Measurements from ENCODE around the gene CEP350. TPM values are rescaled to one million over a fixed set of nuclear protein-coding genes. Genes with fewer than 3 reads are reported as not detected.

The CEP350 gene
- total RNA-seq, 1 experiment from 2014 or later: 42.3 TPM

- H3K4me1 Mint-ChIP-seq (ENCODE audit: low read depth, unreplicated experiment): no peaks in the 10 kb centered on the region
- no peak overlapping the region for H3K4me3 Mint-ChIP-seq (ENCODE audit: low read depth, unreplicated experiment)
- no TSS peak for BruUV-seq (replicated peaks)
- H3K9me3 Mint-ChIP-seq (ENCODE audit: low read depth, unreplicated experiment): no peaks in the 10 kb centered on the region
- no peak overlapping the region for H3K27ac Mint-ChIP-seq (ENCODE audit: unreplicated experiment)
- CTCF ChIA-PET: no interaction called here
- no peak for DNase-seq
- H3K27me3 Mint-ChIP-seq (ENCODE audit: unreplicated experiment): no peaks in the 10 kb centered on the region
- intact Hi-C loops (cut with micrococcal nuclease; ENCODE audit: unreplicated experiment): no loop called here
- peaks cover 15% of the 10 kb centered on the region for H3K36me3 Mint-ChIP-seq (ENCODE audit: insufficient read depth, unreplicated experiment)
- TF ChIP-seq, protein P1, sequence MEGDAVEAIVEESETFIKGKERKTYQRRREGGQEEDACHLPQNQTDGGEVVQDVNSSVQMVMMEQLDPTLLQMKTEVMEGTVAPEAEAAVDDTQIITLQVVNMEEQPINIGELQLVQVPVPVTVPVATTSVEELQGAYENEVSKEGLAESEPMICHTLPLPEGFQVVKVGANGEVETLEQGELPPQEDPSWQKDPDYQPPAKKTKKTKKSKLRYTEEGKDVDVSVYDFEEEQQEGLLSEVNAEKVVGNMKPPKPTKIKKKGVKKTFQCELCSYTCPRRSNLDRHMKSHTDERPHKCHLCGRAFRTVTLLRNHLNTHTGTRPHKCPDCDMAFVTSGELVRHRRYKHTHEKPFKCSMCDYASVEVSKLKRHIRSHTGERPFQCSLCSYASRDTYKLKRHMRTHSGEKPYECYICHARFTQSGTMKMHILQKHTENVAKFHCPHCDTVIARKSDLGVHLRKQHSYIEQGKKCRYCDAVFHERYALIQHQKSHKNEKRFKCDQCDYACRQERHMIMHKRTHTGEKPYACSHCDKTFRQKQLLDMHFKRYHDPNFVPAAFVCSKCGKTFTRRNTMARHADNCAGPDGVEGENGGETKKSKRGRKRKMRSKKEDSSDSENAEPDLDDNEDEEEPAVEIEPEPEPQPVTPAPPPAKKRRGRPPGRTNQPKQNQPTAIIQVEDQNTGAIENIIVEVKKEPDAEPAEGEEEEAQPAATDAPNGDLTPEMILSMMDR (IDR thresholded peaks at IDR 0.05; ENCODE audit: unreplicated experiment): no peak
Measured at GRCh38 chr1:180042988-180043622, 88.5 kb downstream of the CEP350 start.

DNA sequence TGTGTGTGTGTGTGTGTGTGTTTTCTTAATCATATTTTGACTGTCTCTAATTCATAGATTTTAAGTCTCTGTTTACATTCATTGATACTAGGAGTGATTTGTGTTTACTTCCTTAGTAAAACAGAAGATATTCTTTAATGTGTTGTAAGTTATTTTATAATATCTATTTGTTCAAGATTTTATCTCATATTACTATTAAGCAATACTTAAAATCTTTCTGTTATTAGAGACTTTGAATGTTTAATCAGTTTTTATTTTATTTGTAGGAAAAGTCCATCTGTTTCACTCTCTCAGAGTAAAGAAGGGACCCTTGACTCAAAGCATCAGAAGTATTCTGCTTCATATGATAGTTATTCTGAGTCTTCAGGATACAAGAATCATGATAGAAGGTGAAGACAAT, 89.2 kb downstream of the CEP350 start:
- Mint-ChIP-seq H3K27me3 (ENCODE audit: unreplicated experiment) (no peaks in the 10 kb centered on the region), H3K4me1 (ENCODE audit: low read depth, unreplicated experiment) (no peaks in the 10 kb centered on the region), H3K9me3 (ENCODE audit: low read depth, unreplicated experiment) (no peaks in the 10 kb centered on the region), H3K36me3 (ENCODE audit: insufficient read depth, unreplicated experiment) (peaks cover 15% of the 10 kb centered on the region), H3K4me3 (ENCODE audit: low read depth, unreplicated experiment) (no peak overlapping the region), H3K27ac (ENCODE audit: unreplicated experiment) (no peak overlapping the region)
- no peak for DNase-seq
- intact Hi-C loops (cut with micrococcal nuclease; ENCODE audit: unreplicated experiment): no loop called here
- no TSS peak for BruUV-seq (replicated peaks)
- CTCF ChIA-PET: no interaction called here
- TF ChIP-seq, protein P1 (IDR thresholded peaks at IDR 0.05; ENCODE audit: unreplicated experiment): no peak

DNA sequence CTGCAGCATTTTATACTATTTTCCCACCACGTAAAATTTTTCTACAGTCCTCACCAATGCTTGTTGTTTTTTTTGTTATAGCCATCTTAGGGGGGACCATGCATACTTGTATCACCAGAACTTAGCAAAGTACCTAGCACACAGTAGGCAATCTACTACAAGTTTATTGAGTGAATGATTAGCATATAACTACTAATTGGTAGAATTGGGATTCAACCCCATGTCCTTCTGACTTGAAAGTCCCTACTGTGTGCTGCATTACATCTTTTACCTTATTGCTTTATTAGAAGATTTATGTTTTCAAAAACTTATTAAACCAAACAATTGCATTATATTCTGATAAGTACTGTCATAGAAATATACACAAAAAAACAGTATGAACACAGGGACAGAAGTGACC, 92.1 kb downstream of the CEP350 start:
- Mint-ChIP-seq H3K27ac (ENCODE audit: unreplicated experiment) (no peak overlapping the region), H3K4me1 (ENCODE audit: low read depth, unreplicated experiment) (no peaks in the 10 kb centered on the region), H3K27me3 (ENCODE audit: unreplicated experiment) (no peaks in the 10 kb centered on the region), H3K36me3 (ENCODE audit: insufficient read depth, unreplicated experiment) (peaks cover 22% of the 10 kb centered on the region), H3K9me3 (ENCODE audit: low read depth, unreplicated experiment) (no peaks in the 10 kb centered on the region), H3K4me3 (ENCODE audit: low read depth, unreplicated experiment) (no peak overlapping the region)
- CTCF ChIA-PET: no interaction called here
- no peak for DNase-seq
- TF ChIP-seq, protein P1 (IDR thresholded peaks at IDR 0.05; ENCODE audit: unreplicated experiment): no peak
- intact Hi-C loops (cut with micrococcal nuclease; ENCODE audit: unreplicated experiment): no loop called here
- BruUV-seq (replicated peaks): no TSS peak

GRCh38 chr1:180053594-180054567, 99.3 kb downstream of the CEP350 start:
- no TSS peak for BruUV-seq (replicated peaks)
- Mint-ChIP-seq H3K4me3 (ENCODE audit: low read depth, unreplicated experiment) (no peak overlapping the region), H3K9me3 (ENCODE audit: low read depth, unreplicated experiment) (no peaks in the 10 kb centered on the region)

More at GRCh38 chr1:180053594-180054567, 99.3 kb downstream of the CEP350 start:
- no peak overlapping the region for H3K27ac Mint-ChIP-seq (ENCODE audit: unreplicated experiment)
- peaks cover 12% of the 10 kb centered on the region for H3K36me3 Mint-ChIP-seq (ENCODE audit: insufficient read depth, unreplicated experiment)
- no peak for DNase-seq
- CTCF ChIA-PET: no interaction called here
- intact Hi-C loops (cut with micrococcal nuclease; ENCODE audit: unreplicated experiment): no loop called here
- no peaks in the 10 kb centered on the region for H3K4me1 Mint-ChIP-seq (ENCODE audit: low read depth, unreplicated experiment)
- H3K27me3 Mint-ChIP-seq (ENCODE audit: unreplicated experiment): no peaks in the 10 kb centered on the region
- TF ChIP-seq, protein P1 (IDR thresholded peaks at IDR 0.05; ENCODE audit: unreplicated experiment): no peak

Data from Calu3 (cell line).